HepG2 (cell line): ENCODE data around the gene DLEC1. TPM values are rescaled to one million over a fixed set of nuclear protein-coding genes. Genes with fewer than 3 reads are reported as not detected.

Source experiments
- CEBPB ChIP-seq: IDR thresholded peaks from 2 replicates; pipeline ENCODE4 v1.6.1; 2011; ENCODE audit warnings: low read depth, low read length, improper control_type of control experiment, borderline replicate concordance
- HES4 ChIP-seq: sonication (generic); formaldehyde crosslinking; IDR thresholded peaks from 2 replicates; pipeline ENCODE4 v1.9.0; 2021; ENCODE audit warnings: mild to moderate bottlenecking, missing genetic modification reagents, borderline replicate concordance
- HIVEP1 ChIP-seq: sonication (generic); formaldehyde crosslinking; IDR thresholded peaks from 2 replicates; pipeline ENCODE4 v1.4.0; 2020; ENCODE audit warnings: mild to moderate bottlenecking, missing genetic modification reagents
- IKZF1 ChIP-seq: fragments of 450-650 bp; IDR thresholded peaks from 2 replicates; pipeline ENCODE4 v1.7.1; 2016
- RARG ChIP-seq: sonication (generic); formaldehyde crosslinking; IDR thresholded peaks from 2 replicates; pipeline ENCODE4 v1.4.0; 2020; ENCODE audit warnings: low read depth, mild to moderate bottlenecking, missing genetic modification reagents
- SKI ChIP-seq: fragments of 450-650 bp; IDR thresholded peaks from one replicate; pipeline ENCODE4 v1.6.1; 2018; ENCODE audit warnings: mild to moderate bottlenecking; ENCODE audit not compliant: partially characterized antibody
- ZNF598 ChIP-seq: sonication (generic); formaldehyde crosslinking; IDR thresholded peaks from 2 replicates; pipeline ENCODE4 v1.5.1; 2020; ENCODE audit warnings: mild to moderate bottlenecking, missing genetic modification reagents, borderline replicate concordance
- ZNF615 ChIP-seq: sonication (generic); formaldehyde crosslinking; IDR thresholded peaks from 2 replicates; pipeline ENCODE4 v1.5.0; 2020; ENCODE audit warnings: mild to moderate bottlenecking, missing genetic modification reagents, borderline replicate concordance
- polyA plus RNA-seq, 8 experiments: library from polyadenylated mRNA; depleted of rRNA in 3 of 8; stranded (reverse) in 7 of 8; unstranded in 1 of 8; fragments of >200 nt; fragmentation: Illumina TruSeq in 4 of 8; extraction: Trizol in 4 of 8; gene quantifications; 2 replicates each; pipeline versions ENCODE4 v1.2.1 to v1.2.3, GENCODE V29; 2011 to 2016; ENCODE audit warnings: low read depth in 4 of 8, missing spikeins in 1 of 8, mixed read lengths in 1 of 8; ENCODE audit not compliant: insufficient read depth in 1 of 8
- total RNA-seq, 5 experiments: library from RNA; depleted of rRNA; stranded (reverse); fragments of >200 nt; fragmentation: Illumina TruSeq; extraction: Trizol; gene quantifications; 2 replicates each; pipeline ENCODE4 v1.2.3, GENCODE V29; 2016; ENCODE audit warnings: low read depth in 1 of 5
- TF ChIP-seq, protein P1 (sequence below): sonication (generic); formaldehyde crosslinking; IDR thresholded peaks from 2 replicates; pipeline ENCODE4 v1.4.0; 2020; ENCODE audit warnings: missing genetic modification reagents
- TF ChIP-seq, protein P2 (sequence below): sonication (generic); formaldehyde crosslinking; IDR thresholded peaks from 2 replicates; pipeline ENCODE4 v1.4.0; 2020; ENCODE audit warnings: missing genetic modification reagents, mild to moderate bottlenecking, borderline replicate concordance
- TF ChIP-seq, protein P3 (sequence below): sonication (generic); formaldehyde crosslinking; IDR thresholded peaks from 2 replicates; pipeline ENCODE4 v1.4.0; 2020; ENCODE audit warnings: missing genetic modification reagents, borderline replicate concordance
- TF ChIP-seq, protein P4 (sequence below): sonication (generic); formaldehyde crosslinking; IDR thresholded peaks from 2 replicates; pipeline ENCODE4 v1.4.0; 2020; ENCODE audit warnings: missing genetic modification reagents; ENCODE audit errors: not compliant biosample characterization
- TF ChIP-seq, protein P5 (sequence below): sonication (generic); formaldehyde crosslinking; IDR thresholded peaks from 2 replicates; pipeline ENCODE4 v1.4.0; 2020; ENCODE audit warnings: mild to moderate bottlenecking, missing genetic modification reagents

DLEC1 gene
- total and polyA plus RNA-seq, 2 of the 13 experiments (the other 11 are each of a cell fraction or from before 2014, with no cell fraction given), result 0.09 TPM; not detected in 1

DNA sequence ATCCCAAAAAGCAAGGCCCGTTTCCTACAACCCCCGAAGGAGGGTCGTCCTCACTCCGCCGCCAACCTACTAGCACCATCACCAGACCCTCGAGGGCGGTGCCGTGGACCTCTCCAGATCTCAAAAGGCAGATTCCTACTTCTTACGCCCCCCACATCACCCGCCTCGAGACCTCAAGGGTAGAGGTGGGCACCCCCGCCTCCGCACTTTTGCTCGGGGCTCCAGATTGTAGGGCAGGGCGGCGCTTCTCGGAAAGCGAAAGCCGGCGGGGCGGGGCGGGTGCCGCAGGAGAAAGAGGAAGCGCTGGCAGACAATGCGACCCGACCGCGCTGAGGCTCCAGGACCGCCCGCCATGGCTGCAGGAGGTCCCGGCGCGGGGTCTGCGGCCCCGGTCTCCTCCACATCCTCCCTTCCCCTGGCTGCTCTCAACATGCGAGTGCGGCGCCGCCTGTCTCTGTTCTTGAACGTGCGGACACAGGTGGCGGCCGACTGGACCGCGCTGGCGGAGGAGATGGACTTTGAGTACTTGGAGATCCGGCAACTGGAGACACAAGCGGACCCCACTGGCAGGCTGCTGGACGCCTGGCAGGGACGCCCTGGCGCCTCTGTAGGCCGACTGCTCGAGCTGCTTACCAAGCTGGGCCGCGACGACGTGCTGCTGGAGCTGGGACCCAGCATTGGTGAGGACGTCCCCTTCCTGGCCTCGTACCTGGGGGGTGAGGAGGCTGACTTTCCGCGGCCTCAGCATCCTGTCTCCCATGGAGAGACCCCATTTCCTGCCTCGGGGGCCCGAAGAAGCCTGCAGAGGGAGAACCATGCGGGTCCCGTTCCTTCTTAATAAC is 99.6 kb downstream of the DLEC1 start, which contains the start of gene MYD88 (continued):
- TF ChIP-seq, protein P1, sequence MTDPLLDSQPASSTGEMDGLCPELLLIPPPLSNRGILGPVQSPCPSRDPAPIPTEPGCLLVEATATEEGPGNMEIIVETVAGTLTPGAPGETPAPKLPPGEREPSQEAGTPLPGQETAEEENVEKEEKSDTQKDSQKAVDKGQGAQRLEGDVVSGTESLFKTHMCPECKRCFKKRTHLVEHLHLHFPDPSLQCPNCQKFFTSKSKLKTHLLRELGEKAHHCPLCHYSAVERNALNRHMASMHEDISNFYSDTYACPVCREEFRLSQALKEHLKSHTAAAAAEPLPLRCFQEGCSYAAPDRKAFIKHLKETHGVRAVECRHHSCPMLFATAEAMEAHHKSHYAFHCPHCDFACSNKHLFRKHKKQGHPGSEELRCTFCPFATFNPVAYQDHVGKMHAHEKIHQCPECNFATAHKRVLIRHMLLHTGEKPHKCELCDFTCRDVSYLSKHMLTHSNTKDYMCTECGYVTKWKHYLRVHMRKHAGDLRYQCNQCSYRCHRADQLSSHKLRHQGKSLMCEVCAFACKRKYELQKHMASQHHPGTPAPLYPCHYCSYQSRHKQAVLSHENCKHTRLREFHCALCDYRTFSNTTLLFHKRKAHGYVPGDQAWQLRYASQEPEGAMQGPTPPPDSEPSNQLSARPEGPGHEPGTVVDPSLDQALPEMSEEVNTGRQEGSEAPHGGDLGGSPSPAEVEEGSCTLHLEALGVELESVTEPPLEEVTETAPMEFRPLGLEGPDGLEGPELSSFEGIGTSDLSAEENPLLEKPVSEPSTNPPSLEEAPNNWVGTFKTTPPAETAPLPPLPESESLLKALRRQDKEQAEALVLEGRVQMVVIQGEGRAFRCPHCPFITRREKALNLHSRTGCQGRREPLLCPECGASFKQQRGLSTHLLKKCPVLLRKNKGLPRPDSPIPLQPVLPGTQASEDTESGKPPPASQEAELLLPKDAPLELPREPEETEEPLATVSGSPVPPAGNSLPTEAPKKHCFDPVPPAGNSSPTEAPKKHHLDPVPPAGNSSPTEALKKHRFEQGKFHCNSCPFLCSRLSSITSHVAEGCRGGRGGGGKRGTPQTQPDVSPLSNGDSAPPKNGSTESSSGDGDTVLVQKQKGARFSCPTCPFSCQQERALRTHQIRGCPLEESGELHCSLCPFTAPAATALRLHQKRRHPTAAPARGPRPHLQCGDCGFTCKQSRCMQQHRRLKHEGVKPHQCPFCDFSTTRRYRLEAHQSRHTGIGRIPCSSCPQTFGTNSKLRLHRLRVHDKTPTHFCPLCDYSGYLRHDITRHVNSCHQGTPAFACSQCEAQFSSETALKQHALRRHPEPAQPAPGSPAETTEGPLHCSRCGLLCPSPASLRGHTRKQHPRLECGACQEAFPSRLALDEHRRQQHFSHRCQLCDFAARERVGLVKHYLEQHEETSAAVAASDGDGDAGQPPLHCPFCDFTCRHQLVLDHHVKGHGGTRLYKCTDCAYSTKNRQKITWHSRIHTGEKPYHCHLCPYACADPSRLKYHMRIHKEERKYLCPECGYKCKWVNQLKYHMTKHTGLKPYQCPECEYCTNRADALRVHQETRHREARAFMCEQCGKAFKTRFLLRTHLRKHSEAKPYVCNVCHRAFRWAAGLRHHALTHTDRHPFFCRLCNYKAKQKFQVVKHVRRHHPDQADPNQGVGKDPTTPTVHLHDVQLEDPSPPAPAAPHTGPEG (CRISPR knock-in tag), result peak; percentile 84; the same call in 1 of the 2 replicates
- TF ChIP-seq, protein P2, sequence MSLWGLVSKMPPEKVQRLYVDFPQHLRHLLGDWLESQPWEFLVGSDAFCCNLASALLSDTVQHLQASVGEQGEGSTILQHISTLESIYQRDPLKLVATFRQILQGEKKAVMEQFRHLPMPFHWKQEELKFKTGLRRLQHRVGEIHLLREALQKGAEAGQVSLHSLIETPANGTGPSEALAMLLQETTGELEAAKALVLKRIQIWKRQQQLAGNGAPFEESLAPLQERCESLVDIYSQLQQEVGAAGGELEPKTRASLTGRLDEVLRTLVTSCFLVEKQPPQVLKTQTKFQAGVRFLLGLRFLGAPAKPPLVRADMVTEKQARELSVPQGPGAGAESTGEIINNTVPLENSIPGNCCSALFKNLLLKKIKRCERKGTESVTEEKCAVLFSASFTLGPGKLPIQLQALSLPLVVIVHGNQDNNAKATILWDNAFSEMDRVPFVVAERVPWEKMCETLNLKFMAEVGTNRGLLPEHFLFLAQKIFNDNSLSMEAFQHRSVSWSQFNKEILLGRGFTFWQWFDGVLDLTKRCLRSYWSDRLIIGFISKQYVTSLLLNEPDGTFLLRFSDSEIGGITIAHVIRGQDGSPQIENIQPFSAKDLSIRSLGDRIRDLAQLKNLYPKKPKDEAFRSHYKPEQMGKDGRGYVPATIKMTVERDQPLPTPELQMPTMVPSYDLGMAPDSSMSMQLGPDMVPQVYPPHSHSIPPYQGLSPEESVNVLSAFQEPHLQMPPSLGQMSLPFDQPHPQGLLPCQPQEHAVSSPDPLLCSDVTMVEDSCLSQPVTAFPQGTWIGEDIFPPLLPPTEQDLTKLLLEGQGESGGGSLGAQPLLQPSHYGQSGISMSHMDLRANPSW (CRISPR knock-in tag), result 0 out of 2 replicates have a peak, but pooled peaks have one; percentile 32
- peak; percentile 60; the same call in 1 of the 2 replicates for TF ChIP-seq ZNF598 (CRISPR knock-in tag)
- no peak for TF ChIP-seq IKZF1
- TF ChIP-seq SKI, result peak; percentile 57
- TF ChIP-seq, protein P3, sequence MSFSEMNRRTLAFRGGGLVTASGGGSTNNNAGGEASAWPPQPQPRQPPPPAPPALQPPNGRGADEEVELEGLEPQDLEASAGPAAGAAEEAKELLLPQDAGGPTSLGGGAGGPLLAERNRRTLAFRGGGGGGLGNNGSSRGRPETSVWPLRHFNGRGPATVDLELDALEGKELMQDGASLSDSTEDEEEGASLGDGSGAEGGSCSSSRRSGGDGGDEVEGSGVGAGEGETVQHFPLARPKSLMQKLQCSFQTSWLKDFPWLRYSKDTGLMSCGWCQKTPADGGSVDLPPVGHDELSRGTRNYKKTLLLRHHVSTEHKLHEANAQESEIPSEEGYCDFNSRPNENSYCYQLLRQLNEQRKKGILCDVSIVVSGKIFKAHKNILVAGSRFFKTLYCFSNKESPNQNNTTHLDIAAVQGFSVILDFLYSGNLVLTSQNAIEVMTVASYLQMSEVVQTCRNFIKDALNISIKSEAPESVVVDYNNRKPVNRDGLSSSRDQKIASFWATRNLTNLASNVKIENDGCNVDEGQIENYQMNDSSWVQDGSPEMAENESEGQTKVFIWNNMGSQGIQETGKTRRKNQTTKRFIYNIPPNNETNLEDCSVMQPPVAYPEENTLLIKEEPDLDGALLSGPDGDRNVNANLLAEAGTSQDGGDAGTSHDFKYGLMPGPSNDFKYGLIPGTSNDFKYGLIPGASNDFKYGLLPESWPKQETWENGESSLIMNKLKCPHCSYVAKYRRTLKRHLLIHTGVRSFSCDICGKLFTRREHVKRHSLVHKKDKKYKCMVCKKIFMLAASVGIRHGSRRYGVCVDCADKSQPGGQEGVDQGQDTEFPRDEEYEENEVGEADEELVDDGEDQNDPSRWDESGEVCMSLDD, result no peak
- TF ChIP-seq, protein P4, sequence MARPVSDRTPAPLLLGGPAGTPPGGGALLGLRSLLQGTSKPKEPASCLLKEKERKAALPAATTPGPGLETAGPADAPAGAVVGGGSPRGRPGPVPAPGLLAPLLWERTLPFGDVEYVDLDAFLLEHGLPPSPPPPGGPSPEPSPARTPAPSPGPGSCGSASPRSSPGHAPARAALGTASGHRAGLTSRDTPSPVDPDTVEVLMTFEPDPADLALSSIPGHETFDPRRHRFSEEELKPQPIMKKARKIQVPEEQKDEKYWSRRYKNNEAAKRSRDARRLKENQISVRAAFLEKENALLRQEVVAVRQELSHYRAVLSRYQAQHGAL (CRISPR knock-in tag), result no peak
- TF ChIP-seq HIVEP1, result peak; percentile 79
- TF ChIP-seq ZNF615 (CRISPR knock-in tag), result peak; percentile 21; the same call in 1 of the 2 replicates
- TF ChIP-seq, protein P5, sequence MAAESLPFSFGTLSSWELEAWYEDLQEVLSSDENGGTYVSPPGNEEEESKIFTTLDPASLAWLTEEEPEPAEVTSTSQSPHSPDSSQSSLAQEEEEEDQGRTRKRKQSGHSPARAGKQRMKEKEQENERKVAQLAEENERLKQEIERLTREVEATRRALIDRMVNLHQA (CRISPR knock-in tag), result no peak
- TF ChIP-seq RARG (CRISPR knock-in tag), result no peak
- TF ChIP-seq CEBPB, result no peak
- TF ChIP-seq HES4 (CRISPR knock-in tag), result no peak
